SK-N-MC (cell line): ENCODE results near the gene ING5.

ENCODE experiments used
- EZH2 ChIP-seq: fragments of 200-600 bp; sonication (generic); IDR thresholded peaks from one replicate; pipeline ENCODE4 v1.6.1; 2017; ENCODE audit warnings: antibody characterized with exemption
- POLR2AphosphoS5 ChIP-seq: IDR thresholded peaks from 2 replicates; pipeline ENCODE4 v1.6.1; 2012; ENCODE audit warnings: mild to moderate bottlenecking, low read depth, low read length, borderline replicate concordance

GRCh38 chr2:241665731-241666440 is 36.0 kb upstream of the ING5 start:
- TF ChIP-seq EZH2 = no peak
- TF ChIP-seq POLR2AphosphoS5 = no peak
